GM12873 (cell line): Measurements from ENCODE around the gene PPP1R2.

ENCODE experiments used
- CTCF ChIP-seq: IDR thresholded peaks from 2 replicates; pipeline ENCODE4 v1.5.1; 2012; ENCODE audit warnings: low read depth, mild to moderate bottlenecking, moderate library complexity, low read length, control low read depth; ENCODE audit not compliant: insufficient read depth; ENCODE audit errors: missing control alignments

The PPP1R2 gene

GRCh38 chr3:195571361-195571760 lies 28.2 kb upstream of the PPP1R2 start:
- no peak for TF ChIP-seq CTCF

GRCh38 chr3:195570912-195571311 lies 27.8 kb upstream of the PPP1R2 start:
- no peak for TF ChIP-seq CTCF

- TF ChIP-seq CTCF: no peak
Measured at GRCh38 chr3:195570344-195570743, 27.2 kb upstream of the PPP1R2 start.

GRCh38 chr3:195568630-195569029 lies 25.5 kb upstream of the PPP1R2 start:
- TF ChIP-seq CTCF: no peak

GRCh38 chr3:195566797-195567196 lies 23.7 kb upstream of the PPP1R2 start:
- no peak for TF ChIP-seq CTCF

GRCh38 chr3:195565716-195566115 lies 22.6 kb upstream of the PPP1R2 start:
- TF ChIP-seq CTCF: no peak

GRCh38 chr3:195563317-195563716 lies 20.2 kb upstream of the PPP1R2 start:
- no peak for TF ChIP-seq CTCF
